Sigmoid colon (tissue), 4 donors: ENCODE data around the gene VWDE.

ENCODE experiments used
- EP300 ChIP-seq, 4 donors: sonication (generic); formaldehyde crosslinking; IDR thresholded peaks; one replicate each; pipeline ENCODE4 v1.6.1; 2017; ENCODE audit warnings: antibody characterized with exemption in 4 of 4
- POLR2A ChIP-seq, 2 donors: fragments of 450-650 bp; IDR thresholded peaks; one replicate each; pipeline ENCODE4 v1.6.1; 2016; ENCODE audit warnings: antibody characterized with exemption in 2 of 2, mild to moderate bottlenecking in 2 of 2, moderate library complexity in 2 of 2
- POLR2AphosphoS5 ChIP-seq, 4 donors: sonication (generic); formaldehyde crosslinking; IDR thresholded peaks; one replicate each; pipeline ENCODE4 v1.6.1; 2017; ENCODE audit warnings: antibody characterized with exemption in 4 of 4
- TF ChIP-seq, protein P1 (sequence below), 4 experiments: fragments of 450-650 bp in 3 of 4; fragments of 200-600 bp in 1 of 4; IDR thresholded peaks; one replicate each; pipeline ENCODE4 v1.5.1; 2016 to 2019; ENCODE audit warnings: antibody characterized with exemption in 4 of 4, mild to moderate bottlenecking in 3 of 4, moderate library complexity in 2 of 4

DNA sequence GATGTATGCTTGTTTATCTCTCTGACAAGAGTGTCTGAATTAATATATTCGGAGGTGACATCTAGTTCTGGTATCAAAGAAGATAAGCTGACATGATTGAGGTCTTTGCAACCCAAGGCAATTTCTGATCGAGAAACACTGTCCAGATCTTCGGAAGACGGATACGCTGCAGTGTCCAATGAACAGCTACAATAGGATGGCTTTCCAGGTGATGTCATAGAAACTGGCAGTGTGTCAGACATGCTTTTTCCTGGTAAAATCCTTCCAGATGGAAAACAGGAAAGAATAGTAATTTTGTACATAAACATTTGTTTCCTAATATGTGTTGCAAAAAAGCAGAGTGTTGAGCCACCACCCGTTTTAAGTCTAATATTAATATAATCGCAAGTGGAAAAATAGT, 33.4 kb downstream of the VWDE start:
- TF ChIP-seq, protein P1, sequence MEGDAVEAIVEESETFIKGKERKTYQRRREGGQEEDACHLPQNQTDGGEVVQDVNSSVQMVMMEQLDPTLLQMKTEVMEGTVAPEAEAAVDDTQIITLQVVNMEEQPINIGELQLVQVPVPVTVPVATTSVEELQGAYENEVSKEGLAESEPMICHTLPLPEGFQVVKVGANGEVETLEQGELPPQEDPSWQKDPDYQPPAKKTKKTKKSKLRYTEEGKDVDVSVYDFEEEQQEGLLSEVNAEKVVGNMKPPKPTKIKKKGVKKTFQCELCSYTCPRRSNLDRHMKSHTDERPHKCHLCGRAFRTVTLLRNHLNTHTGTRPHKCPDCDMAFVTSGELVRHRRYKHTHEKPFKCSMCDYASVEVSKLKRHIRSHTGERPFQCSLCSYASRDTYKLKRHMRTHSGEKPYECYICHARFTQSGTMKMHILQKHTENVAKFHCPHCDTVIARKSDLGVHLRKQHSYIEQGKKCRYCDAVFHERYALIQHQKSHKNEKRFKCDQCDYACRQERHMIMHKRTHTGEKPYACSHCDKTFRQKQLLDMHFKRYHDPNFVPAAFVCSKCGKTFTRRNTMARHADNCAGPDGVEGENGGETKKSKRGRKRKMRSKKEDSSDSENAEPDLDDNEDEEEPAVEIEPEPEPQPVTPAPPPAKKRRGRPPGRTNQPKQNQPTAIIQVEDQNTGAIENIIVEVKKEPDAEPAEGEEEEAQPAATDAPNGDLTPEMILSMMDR (IDR thresholded peaks at IDR 0.05) = no peak
- TF ChIP-seq EP300 (IDR thresholded peaks at IDR 0.05) (no peak), POLR2AphosphoS5 (IDR thresholded peaks at IDR 0.05) (no peak), POLR2A (IDR thresholded peaks at IDR 0.05) (no peak)
